Activated T-helper 1 cell treated with anti-CD3 and anti-CD28 coated beads, Interleukin-12 subunit alpha, Interleukin-12 subunit beta, Interleukin-2, Interleukin-4 antibody, amounts not matched to agents 30 ng/mL and 10 ng/mL and 1 ng/mL, durations not matched to agents 14 hours and 24 hours and 36 hours (primary cell): Measurements from ENCODE around the gene PDE4D. TPM values are rescaled to one million over a fixed set of nuclear protein-coding genes. Genes with fewer than 3 reads are reported as not detected.
"Not testable (repeated sequence)": the region's sequence is repeated elsewhere in the genome, so short reads cannot be mapped to it uniquely, and the experiment has no call there.

Experiments
- DNase-seq: peaks from one replicate; pipeline ENCODE4 v3.0.0; 2021; ENCODE audit warnings: low spot score
- H3K27ac Mint-ChIP-seq: one replicate; pipeline ENCODE4 v1.8.0; 2021; ENCODE audit warnings: mild to moderate bottlenecking, mixed read lengths
- H3K27me3 Mint-ChIP-seq: one replicate; pipeline ENCODE4 v1.8.0; 2022; ENCODE audit warnings: mild to moderate bottlenecking, moderate library complexity, mixed read lengths; ENCODE audit not compliant: insufficient read depth
- H3K36me3 Mint-ChIP-seq: one replicate; pipeline ENCODE4 v1.8.0; 2021; ENCODE audit warnings: low read depth, mixed read lengths
- H3K4me1 Mint-ChIP-seq: one replicate; pipeline ENCODE4 v1.8.0; 2021; ENCODE audit warnings: low read depth, mixed read lengths
- H3K4me3 Mint-ChIP-seq: one replicate; pipeline ENCODE4 v1.8.0; 2021; ENCODE audit warnings: mild to moderate bottlenecking, moderate library complexity, mixed read lengths
- H3K9me3 Mint-ChIP-seq: one replicate; pipeline ENCODE4 v1.8.0; 2021; ENCODE audit warnings: mixed read lengths
- intact Hi-C: fragments of 100-400 bp; cut with micrococcal nuclease; formaldehyde crosslinking; loops from one replicate; pipeline ENCODE4 v1.15.1; 2024
- total RNA-seq: library from RNA; stranded (reverse); gene quantifications from 2 replicates; pipeline ENCODE4 v1.2.3, GENCODE V29; 2022

The PDE4D gene
- total RNA-seq, 1 donor from 2014 or later = 50.6 TPM

GRCh38 chr5:58998544-58998943 lies 895.0 kb downstream of the PDE4D start:
- peaks cover 43% of the 10 kb centered on the region for H3K4me1 Mint-ChIP-seq
- no peak for DNase-seq
- H3K27ac Mint-ChIP-seq = no peak overlapping the region
- no peak overlapping the region for H3K4me3 Mint-ChIP-seq
- peaks cover 18% of the 10 kb centered on the region for H3K36me3 Mint-ChIP-seq
- H3K27me3 Mint-ChIP-seq = no peaks in the 10 kb centered on the region
- H3K9me3 Mint-ChIP-seq = no peaks in the 10 kb centered on the region
- intact Hi-C loops = no loop called here

GRCh38 chr5:58995779-58996178 lies 897.7 kb downstream of the PDE4D start:
- peaks cover 17% of the 10 kb centered on the region for H3K4me1 Mint-ChIP-seq
- DNase-seq, intact Hi-C loops, H3K27me3 Mint-ChIP-seq, H3K4me3 Mint-ChIP-seq, H3K9me3 Mint-ChIP-seq: not testable (repeated sequence)
- peaks cover 24% of the 10 kb centered on the region for H3K36me3 Mint-ChIP-seq
- H3K27ac Mint-ChIP-seq = peak overlapping the region; percentile 76

GRCh38 chr5:58993461-58993860 lies 900.1 kb downstream of the PDE4D start:
- DNase-seq = no peak
- intact Hi-C loops = no loop called here
- H3K27ac Mint-ChIP-seq = no peak overlapping the region
- H3K4me1 Mint-ChIP-seq = no peaks in the 10 kb centered on the region
- peaks cover 31% of the 10 kb centered on the region for H3K36me3 Mint-ChIP-seq
- no peak overlapping the region for H3K4me3 Mint-ChIP-seq
- H3K27me3 Mint-ChIP-seq = no peaks in the 10 kb centered on the region
- H3K9me3 Mint-ChIP-seq = no peaks in the 10 kb centered on the region

- DNase-seq = no peak
- H3K27ac Mint-ChIP-seq = no peak overlapping the region
- no peak overlapping the region for H3K4me3 Mint-ChIP-seq
- peaks cover 9% of the 10 kb centered on the region for H3K4me1 Mint-ChIP-seq
- intact Hi-C loops = loop anchor here (2.0 kb wide), 1 partner anchor 14 kb away; no protein-coding TSS in a partner anchor
- H3K27me3 Mint-ChIP-seq = no peaks in the 10 kb centered on the region
- peaks cover 47% of the 10 kb centered on the region for H3K36me3 Mint-ChIP-seq
- no peaks in the 10 kb centered on the region for H3K9me3 Mint-ChIP-seq
These were observed 904.6 kb downstream of the PDE4D start for GRCh38 chr5:58988938-58989337.

GRCh38 chr5:58987193-58987592 lies 906.3 kb downstream of the PDE4D start:
- H3K27me3 Mint-ChIP-seq = no peaks in the 10 kb centered on the region
- no peak overlapping the region for H3K27ac Mint-ChIP-seq
- H3K36me3 Mint-ChIP-seq = peaks cover 52% of the 10 kb centered on the region
- no peaks in the 10 kb centered on the region for H3K9me3 Mint-ChIP-seq
- intact Hi-C loops = no loop called here
- DNase-seq = no peak
- peaks cover 15% of the 10 kb centered on the region for H3K4me1 Mint-ChIP-seq
- H3K4me3 Mint-ChIP-seq = no peak overlapping the region

- intact Hi-C loops = no loop called here
- H3K27me3 Mint-ChIP-seq = no peaks in the 10 kb centered on the region
These were observed 907.2 kb downstream of the PDE4D start for GRCh38 chr5:58986281-58986680.

GRCh38 chr5:58985759-58986158 lies 907.8 kb downstream of the PDE4D start:
- Mint-ChIP-seq H3K27me3 (no peaks in the 10 kb centered on the region), H3K9me3 (no peaks in the 10 kb centered on the region), H3K4me3 (no peak overlapping the region), H3K4me1 (peaks cover 19% of the 10 kb centered on the region), H3K36me3 (peaks cover 50% of the 10 kb centered on the region), H3K27ac (peak overlapping the region; percentile 40)
- DNase-seq = no peak
- intact Hi-C loops = no loop called here

More at GRCh38 chr5:58986281-58986680, 907.2 kb downstream of the PDE4D start:
- Mint-ChIP-seq H3K4me3 (no peak overlapping the region), H3K9me3 (no peaks in the 10 kb centered on the region), H3K36me3 (peaks cover 49% of the 10 kb centered on the region), H3K27ac (peak overlapping the region; percentile 40), H3K4me1 (peaks cover 19% of the 10 kb centered on the region)
- DNase-seq = no peak

- peaks cover 53% of the 10 kb centered on the region for H3K36me3 Mint-ChIP-seq
- DNase-seq = no peak
- H3K9me3 Mint-ChIP-seq = no peaks in the 10 kb centered on the region
- H3K4me1 Mint-ChIP-seq = peaks cover 19% of the 10 kb centered on the region
- no peaks in the 10 kb centered on the region for H3K27me3 Mint-ChIP-seq
- no peak overlapping the region for H3K4me3 Mint-ChIP-seq
- intact Hi-C loops = no loop called here
- no peak overlapping the region for H3K27ac Mint-ChIP-seq
These were observed 908.2 kb downstream of the PDE4D start for GRCh38 chr5:58985311-58985710.

- DNase-seq = no peak
- Mint-ChIP-seq H3K4me3 (no peak overlapping the region), H3K4me1 (peaks cover 19% of the 10 kb centered on the region), H3K36me3 (peaks cover 51% of the 10 kb centered on the region), H3K27me3 (no peaks in the 10 kb centered on the region), H3K9me3 (no peaks in the 10 kb centered on the region), H3K27ac (no peak overlapping the region)
- intact Hi-C loops = no loop called here
These were observed 909.7 kb downstream of the PDE4D start for GRCh38 chr5:58983526-58984452.

- Mint-ChIP-seq H3K27ac (peak overlapping the region; percentile 2), H3K36me3 (peaks cover 58% of the 10 kb centered on the region), H3K4me1 (peaks cover 14% of the 10 kb centered on the region), H3K4me3 (no peak overlapping the region), H3K27me3 (no peaks in the 10 kb centered on the region), H3K9me3 (no peaks in the 10 kb centered on the region)
- intact Hi-C loops = no loop called here
- no peak for DNase-seq
These were observed 912.6 kb downstream of the PDE4D start for GRCh38 chr5:58980890-58981289.

- peak overlapping the region; percentile 24 for H3K27ac Mint-ChIP-seq
- no peak overlapping the region for H3K4me3 Mint-ChIP-seq
- no peaks in the 10 kb centered on the region for H3K27me3 Mint-ChIP-seq
- peaks cover 64% of the 10 kb centered on the region for H3K36me3 Mint-ChIP-seq
- no peak for DNase-seq
- intact Hi-C loops = no loop called here
- no peaks in the 10 kb centered on the region for H3K9me3 Mint-ChIP-seq
- peaks cover 11% of the 10 kb centered on the region for H3K4me1 Mint-ChIP-seq
These were observed 914.4 kb downstream of the PDE4D start for GRCh38 chr5:58979090-58979489.

GRCh38 chr5:58974601-58975000 lies 918.9 kb downstream of the PDE4D start:
- DNase-seq = no peak
- Mint-ChIP-seq H3K9me3 (no peaks in the 10 kb centered on the region), H3K27me3 (no peaks in the 10 kb centered on the region), H3K27ac (no peak overlapping the region), H3K4me1 (no peaks in the 10 kb centered on the region), H3K36me3 (peaks cover 51% of the 10 kb centered on the region), H3K4me3 (no peak overlapping the region)
- intact Hi-C loops = loop anchor here (2.0 kb wide), 1 partner anchor 14 kb away; no protein-coding TSS in a partner anchor

GRCh38 chr5:58974083-58974482 lies 919.4 kb downstream of the PDE4D start:
- DNase-seq = no peak
- Mint-ChIP-seq H3K36me3 (peaks cover 48% of the 10 kb centered on the region), H3K4me1 (no peaks in the 10 kb centered on the region), H3K27ac (no peak overlapping the region), H3K27me3 (no peaks in the 10 kb centered on the region), H3K9me3 (no peaks in the 10 kb centered on the region), H3K4me3 (no peak overlapping the region)
- intact Hi-C loops = loop anchor here (2.0 kb wide), 1 partner anchor 15 kb away; no protein-coding TSS in a partner anchor
